GM23338 (cell line): Measurements from ENCODE around the gene HDAC11. TPM values are rescaled to one million over a fixed set of nuclear protein-coding genes. Genes with fewer than 3 reads are reported as not detected.

Experiments used
- ATAC-seq: fragments of 200-7000 bp; cut with Tn5 transposase; 3 replicates; pipeline ENCODE4 v1.9.1; 2020
- DNase-seq: peaks from one replicate; pipeline ENCODE4 v3.0.0-alpha.2; 2015; ENCODE audit warnings: low spot score
- H2AFZ ChIP-seq: fragments of 200-600 bp; sonication (generic); 2 replicates; pipeline ENCODE4 v1.8.0; 2016; ENCODE audit warnings: antibody characterized with exemption, mild to moderate bottlenecking, moderate library complexity
- H3F3A ChIP-seq: fragments of 200-600 bp; sonication (generic); replicated peaks from 2 replicates; pipeline ENCODE4 v1.8.0; 2017; ENCODE audit warnings: antibody characterized with exemption, mixed run types, low read depth
- H3K27ac ChIP-seq: fragments of 200-600 bp; sonication (generic); 2 replicates; pipeline ENCODE4 v1.6.1; 2016; ENCODE audit warnings: low read depth
- H3K27me3 ChIP-seq: fragments of 200-600 bp; sonication (generic); 2 replicates; pipeline ENCODE4 v1.8.0; 2016; ENCODE audit warnings: mild to moderate bottlenecking, mixed run types, moderate library complexity; ENCODE audit not compliant: insufficient read depth
- H3K36me3 ChIP-seq: fragments of 200-600 bp; sonication (generic); 2 replicates; pipeline ENCODE4 v1.8.0; 2016; ENCODE audit warnings: mild to moderate bottlenecking; ENCODE audit not compliant: insufficient read depth
- H3K4me1 ChIP-seq: fragments of 200-600 bp; sonication (generic); 2 replicates; pipeline ENCODE4 v1.8.0; 2016; ENCODE audit warnings: mild to moderate bottlenecking, moderate library complexity; ENCODE audit not compliant: insufficient read depth
- H3K4me2 ChIP-seq: fragments of 200-600 bp; sonication (generic); 2 replicates; pipeline ENCODE4 v1.7.1; 2017; ENCODE audit warnings: mixed run types
- H3K4me3 ChIP-seq: fragments of 200-600 bp; sonication (generic); 2 replicates; pipeline ENCODE4 v1.6.1; 2016; ENCODE audit warnings: mixed run types
- H3K79me2 ChIP-seq: fragments of 200-600 bp; sonication (generic); replicated peaks from 2 replicates; pipeline ENCODE4 v1.8.0; 2017; ENCODE audit warnings: mild to moderate bottlenecking; ENCODE audit not compliant: insufficient read depth
- H3K9me2 ChIP-seq: fragments of 200-600 bp; sonication (generic); 2 replicates; pipeline ENCODE4 v1.8.0; 2017; ENCODE audit not compliant: insufficient read depth
- H4K20me1 ChIP-seq: fragments of 200-600 bp; sonication (generic); replicated peaks from 2 replicates; pipeline ENCODE4 v1.8.0; 2017; ENCODE audit warnings: mild to moderate bottlenecking; ENCODE audit not compliant: insufficient read depth
- H3K27ac Mint-ChIP-seq: 2 replicates; pipeline ENCODE4 v1.8.0; 2020; ENCODE audit warnings: inconsistent platforms, mild to moderate bottlenecking, moderate library complexity, mixed read lengths
- H3K27me3 Mint-ChIP-seq: 3 replicates; pipeline ENCODE4 v1.8.0; 2022; ENCODE audit warnings: low read depth, mild to moderate bottlenecking, moderate library complexity, mixed read lengths, inconsistent platforms; ENCODE audit not compliant: insufficient read depth, poor library complexity
- H3K36me3 Mint-ChIP-seq: 3 replicates; pipeline ENCODE4 v1.8.0; 2021; ENCODE audit warnings: low read depth, mild to moderate bottlenecking, inconsistent platforms, moderate library complexity, mixed read lengths
- H3K4me1 Mint-ChIP-seq: 3 replicates; pipeline ENCODE4 v1.8.0; 2020; ENCODE audit warnings: mild to moderate bottlenecking, inconsistent platforms, mixed read lengths
- H3K4me3 Mint-ChIP-seq: 3 replicates; pipeline ENCODE4 v1.8.0; 2021; ENCODE audit warnings: moderate library complexity, mild to moderate bottlenecking, inconsistent platforms, mixed read lengths
- H3K9me3 Mint-ChIP-seq: 3 replicates; pipeline ENCODE4 v1.8.0; 2020; ENCODE audit warnings: moderate library complexity, mild to moderate bottlenecking, inconsistent platforms, mixed read lengths
- CREB1 ChIP-seq: fragments of 250-450 bp; sonication (Bioruptor Pico); IDR thresholded peaks from 2 replicates; pipeline ENCODE4 v1.5.0; 2020; ENCODE audit warnings: low read depth, mild to moderate bottlenecking, moderate library complexity
- CTCF ChIP-seq, 2 experiments: fragments of 200-600 bp in 1 of 2; sonication (generic) in 1 of 2; conservative IDR thresholded peaks; 2 replicates each; pipeline versions ENCODE4 v1.5.1 to v1.6.1; 2016 to 2017; ENCODE audit warnings: antibody characterized with exemption in 2 of 2, low read depth in 2 of 2, mild to moderate bottlenecking in 2 of 2, moderate library complexity in 1 of 2
- ETS1 ChIP-seq: IDR thresholded peaks from 2 replicates; pipeline ENCODE4 v1.6.1; 2016; ENCODE audit warnings: antibody characterized with exemption
- JUNB ChIP-seq: IDR thresholded peaks from one replicate; pipeline ENCODE4 v1.6.1; 2016; ENCODE audit warnings: antibody characterized with exemption; ENCODE audit not compliant: unreplicated experiment
- NANOG ChIP-seq: IDR thresholded peaks from 2 replicates; pipeline ENCODE4 v1.6.1; 2016; ENCODE audit warnings: antibody characterized with exemption, borderline replicate concordance
- POLR2AphosphoS5 ChIP-seq: IDR thresholded peaks from 2 replicates; pipeline ENCODE4 v1.6.1; 2016; ENCODE audit warnings: antibody characterized with exemption, low read depth
- REST ChIP-seq: IDR thresholded peaks from one replicate; pipeline ENCODE4 v1.6.1; 2018; ENCODE audit warnings: antibody characterized with exemption; ENCODE audit not compliant: unreplicated experiment
- STAT1 ChIP-seq: IDR thresholded peaks from one replicate; pipeline ENCODE4 v1.6.1; 2016; ENCODE audit warnings: antibody characterized with exemption; ENCODE audit not compliant: unreplicated experiment
- ZNF114 ChIP-seq: fragments of 250-450 bp; sonication (Bioruptor Pico); IDR thresholded peaks from 2 replicates; pipeline ENCODE4 v1.5.0; 2020; ENCODE audit warnings: mild to moderate bottlenecking, moderate library complexity
- ZNF331 ChIP-seq: fragments of 250-450 bp; sonication (Bioruptor Pico); IDR thresholded peaks from 2 replicates; pipeline ENCODE4 v1.5.0; 2020; ENCODE audit warnings: low read depth, mild to moderate bottlenecking, moderate library complexity
- polyA plus RNA-seq: library from polyadenylated mRNA; unstranded; fragments of >200 nt; fragmentation: Nextera tagmentation; extraction: Ambion mirVana; gene quantifications from 2 replicates; pipeline ENCODE4 v1.2.1, GENCODE V29; 2016
- total RNA-seq: library from RNA; depleted of rRNA; stranded (reverse); fragments of >200 nt; shearing (Covaris generic); gene quantifications from 2 replicates; pipeline ENCODE4 v1.2.3, GENCODE V29; 2014

The HDAC11 gene
- total and polyA plus RNA-seq, 2 experiments from 2014 or later = 5.4 to 15.8 TPM

- TF ChIP-seq ZNF114 = no peak
- TF ChIP-seq CREB1 (CRISPR knock-in tag) = no peak
- TF ChIP-seq REST = no peak
- TF ChIP-seq NANOG = no peak
Measured at GRCh38 chr3:13552857-13553652, 72.9 kb downstream of the HDAC11 start (continued).

- Histone ChIP-seq H4K20me1 (no peaks in the 10 kb centered on the region), H2AFZ (no peak overlapping the region), H3K9me2 (no peaks in the 10 kb centered on the region), H3K4me2 (no peak overlapping the region), H3K36me3 (no peaks in the 10 kb centered on the region), H3K79me2 (no peaks in the 10 kb centered on the region), H3K4me3 (no peak overlapping the region), H3K27me3 (peaks cover 8% of the 10 kb centered on the region), H3F3A (no peaks in the 10 kb centered on the region), H3K4me1 (no peaks in the 10 kb centered on the region), H3K27ac (no peak overlapping the region)
- no peaks in the 10 kb centered on the region for H3K36me3 Mint-ChIP-seq
- peak overlapping the region; percentile 65; the same call in 1 of the 2 replicates for H3K27ac Mint-ChIP-seq
- H3K27me3 Mint-ChIP-seq = peaks cover 24% of the 10 kb centered on the region
- H3K4me1 Mint-ChIP-seq = peaks cover 24% of the 10 kb centered on the region
- no peak overlapping the region for H3K4me3 Mint-ChIP-seq
- no peaks in the 10 kb centered on the region for H3K9me3 Mint-ChIP-seq
- DNase-seq (no peak), ATAC-seq (no peak)
- no peak for TF ChIP-seq STAT1
- TF ChIP-seq CTCF (conservative IDR thresholded peaks at IDR 0.05; ENCODE audit: low read depth in 2 of 2) = no peak
- no peak for TF ChIP-seq POLR2AphosphoS5
- TF ChIP-seq JUNB = no peak
- no peak for TF ChIP-seq ZNF114
- no peak for TF ChIP-seq REST
- no peak for TF ChIP-seq ETS1
- no peak for TF ChIP-seq ZNF331 (CRISPR knock-in tag)
Measured at GRCh38 chr3:13553686-13554085, 73.6 kb downstream of the HDAC11 start.
